Astrocyte (in vitro differentiated cells and primary cell): ENCODE results near the gene ELN.

Source experiments
- CTCF ChIP-seq: IDR thresholded peaks from 2 replicates; pipeline ENCODE4 v1.5.1; 2011; ENCODE audit warnings: low read depth, mild to moderate bottlenecking, inconsistent platforms, low read length, moderate library complexity; ENCODE audit not compliant: insufficient read depth
- EZH2 ChIP-seq: IDR thresholded peaks from 2 replicates; pipeline ENCODE4 v1.6.1; 2012; ENCODE audit warnings: mild to moderate bottlenecking, low read length, inconsistent platforms; ENCODE audit not compliant: insufficient read depth

GRCh38 chr7:74116356-74116755 is 88.4 kb downstream of the ELN start:
- TF ChIP-seq CTCF: no peak
- no peak for TF ChIP-seq EZH2
